Nucleus accumbens (tissue), 56 donors: Measurements from ENCODE around the gene INO80E.
A peak's percentile ranks its signal among the peaks of the same experiment; 100 is the strongest.

Experiments
- DNase-seq, 56 donors: peaks; one replicate each; lab custom pipeline; 2025; lab: John Stamatoyannopoulos, UW

INO80E gene

GRCh38 chr16:29975134-29975538, 20.9 kb upstream of the INO80E start:
- DNase-seq: no peak

- peak in 1 of 56 donors; percentile 8 for DNase-seq
Observed at GRCh38 chr16:29975811-29976511, 20.1 kb upstream of the INO80E start.

GRCh38 chr16:29977063-29977825, 18.8 kb upstream of the INO80E start:
- peak in 2 of 56 donors; percentile 8 to 26 for DNase-seq

- no peak for DNase-seq
Observed at GRCh38 chr16:29978081-29978480, 18.0 kb upstream of the INO80E start.

GRCh38 chr16:29978564-29979270, 17.3 kb upstream of the INO80E start:
- DNase-seq: no peak

GRCh38 chr16:29982560-29983419, 13.3 kb upstream of the INO80E start:
- DNase-seq: no peak

GRCh38 chr16:29983420-29984136, 12.5 kb upstream of the INO80E start:
- DNase-seq: no peak

GRCh38 chr16:29984137-29984763, 11.8 kb upstream of the INO80E start:
- DNase-seq: no peak

- DNase-seq: no peak
Observed at GRCh38 chr16:29984764-29985147, 11.3 kb upstream of the INO80E start.

- no peak for DNase-seq
Observed at GRCh38 chr16:29985271-29985811, 10.7 kb upstream of the INO80E start.

- DNase-seq: no peak
Observed at GRCh38 chr16:29986231-29986630, 9.8 kb upstream of the INO80E start.

- no peak for DNase-seq
Observed at GRCh38 chr16:29986931-29987330, 9.1 kb upstream of the INO80E start.

- no peak for DNase-seq
Observed at GRCh38 chr16:29987371-29988085, 8.5 kb upstream of the INO80E start.

GRCh38 chr16:29988346-29989075, 7.5 kb upstream of the INO80E start:
- no peak for DNase-seq

GRCh38 chr16:29989111-29989858, 6.8 kb upstream of the INO80E start:
- no peak for DNase-seq

GRCh38 chr16:29990034-29990433, 6.0 kb upstream of the INO80E start:
- no peak for DNase-seq
